ENCODE measurements around the gene CCBE1.

Gene CCBE1

DNA sequence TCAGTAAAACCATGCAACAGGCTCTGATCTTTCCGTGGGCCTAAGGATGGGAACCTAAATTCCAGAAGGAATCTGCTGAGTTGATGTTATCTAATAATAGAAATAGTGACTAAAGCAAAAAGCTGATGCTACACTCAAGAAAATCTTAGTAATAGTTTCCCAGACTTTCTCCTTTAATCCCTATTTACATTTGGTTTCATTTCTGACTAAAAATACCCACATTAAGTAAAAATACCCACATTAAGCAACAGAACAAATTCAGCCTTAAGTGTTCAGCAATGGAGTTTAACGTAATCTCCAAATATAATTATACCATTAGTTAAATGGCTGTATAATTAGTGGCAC lies 50.3 kb downstream of the CCBE1 start:
- no peak for DNase-seq (ENCODE audit: low read depth)
- H3K4me3 ChIP-seq (ENCODE audit: low read depth, low read length): no peak overlapping the region
- TF ChIP-seq, protein P1, sequence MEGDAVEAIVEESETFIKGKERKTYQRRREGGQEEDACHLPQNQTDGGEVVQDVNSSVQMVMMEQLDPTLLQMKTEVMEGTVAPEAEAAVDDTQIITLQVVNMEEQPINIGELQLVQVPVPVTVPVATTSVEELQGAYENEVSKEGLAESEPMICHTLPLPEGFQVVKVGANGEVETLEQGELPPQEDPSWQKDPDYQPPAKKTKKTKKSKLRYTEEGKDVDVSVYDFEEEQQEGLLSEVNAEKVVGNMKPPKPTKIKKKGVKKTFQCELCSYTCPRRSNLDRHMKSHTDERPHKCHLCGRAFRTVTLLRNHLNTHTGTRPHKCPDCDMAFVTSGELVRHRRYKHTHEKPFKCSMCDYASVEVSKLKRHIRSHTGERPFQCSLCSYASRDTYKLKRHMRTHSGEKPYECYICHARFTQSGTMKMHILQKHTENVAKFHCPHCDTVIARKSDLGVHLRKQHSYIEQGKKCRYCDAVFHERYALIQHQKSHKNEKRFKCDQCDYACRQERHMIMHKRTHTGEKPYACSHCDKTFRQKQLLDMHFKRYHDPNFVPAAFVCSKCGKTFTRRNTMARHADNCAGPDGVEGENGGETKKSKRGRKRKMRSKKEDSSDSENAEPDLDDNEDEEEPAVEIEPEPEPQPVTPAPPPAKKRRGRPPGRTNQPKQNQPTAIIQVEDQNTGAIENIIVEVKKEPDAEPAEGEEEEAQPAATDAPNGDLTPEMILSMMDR (IDR thresholded peaks at IDR 0.05; ENCODE audit: low read depth, low read length, missing control alignments): no peak
- in situ Hi-C loops (cut with HindIII; ENCODE audit: low sequenced_read_pairs): loop anchor here (5.0 kb wide), 1 partner anchor 40 kb away; no protein-coding TSS in a partner anchor

DNA sequence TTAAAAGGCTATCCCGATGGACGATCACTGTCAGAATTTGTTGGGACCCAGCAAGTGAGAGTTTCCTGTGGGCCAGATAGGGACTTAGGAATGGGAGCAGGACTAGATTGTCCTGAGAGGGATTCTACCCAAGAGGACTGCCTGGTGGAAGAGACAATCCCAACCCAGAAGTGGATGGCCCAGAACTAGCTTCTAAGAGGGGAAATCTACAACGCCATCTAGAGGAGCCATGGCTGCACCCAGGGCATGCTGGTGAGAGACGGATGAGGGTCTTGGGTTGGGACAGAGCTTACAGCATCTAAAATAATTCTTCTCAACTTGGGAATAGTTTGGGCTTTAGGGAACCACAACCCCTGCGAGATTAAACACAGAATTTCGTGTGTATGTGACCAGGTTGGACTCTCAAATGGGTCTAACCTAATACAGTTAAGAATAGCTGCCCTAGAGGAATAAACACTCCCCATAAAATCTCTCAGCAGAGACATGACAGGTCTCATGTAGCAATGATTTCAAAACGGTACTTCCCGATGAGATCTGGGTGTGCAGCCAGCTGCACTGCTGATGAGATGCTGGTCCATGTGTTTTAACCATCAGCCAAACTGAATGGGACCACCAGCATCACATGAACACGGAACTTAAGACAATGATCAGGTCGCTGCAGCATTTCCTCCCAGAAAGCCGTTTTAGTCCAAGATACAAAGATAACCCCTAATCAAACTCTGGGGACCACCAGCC lies 50.8 kb downstream of the CCBE1 start:
- in situ Hi-C loops (cut with HindIII; ENCODE audit: low sequenced_read_pairs): loop anchor here (5.0 kb wide), 1 partner anchor 41 kb away; no protein-coding TSS in a partner anchor
- H3K4me3 ChIP-seq (ENCODE audit: low read depth, low read length): no peak overlapping the region
- TF ChIP-seq, protein P1 (IDR thresholded peaks at IDR 0.05; ENCODE audit: low read depth, low read length, missing control alignments): no peak
- no peak for DNase-seq (ENCODE audit: low read depth)

DNA sequence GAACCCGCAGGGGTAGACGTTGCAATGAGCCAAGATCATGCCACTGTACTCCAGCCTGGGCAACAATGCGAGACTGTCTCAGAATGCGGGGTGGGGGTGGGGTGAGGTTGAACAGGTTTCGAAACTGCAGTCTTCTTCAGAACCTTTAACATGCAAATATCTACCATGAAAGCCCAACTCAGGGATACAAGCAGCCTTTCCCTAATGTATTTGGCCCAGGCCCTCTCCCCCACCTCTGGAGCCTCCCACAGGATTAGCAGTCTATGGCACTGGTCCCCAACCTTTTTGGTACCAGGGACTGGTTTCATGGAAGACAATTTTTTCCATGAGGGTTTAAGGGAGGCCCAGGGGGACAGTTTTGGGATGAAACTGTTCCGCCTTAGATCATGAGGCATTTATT lies 53.5 kb downstream of the CCBE1 start:
- DNase-seq (ENCODE audit: low read depth): no peak
- H3K4me3 ChIP-seq (ENCODE audit: low read depth, low read length): no peak overlapping the region
- TF ChIP-seq, protein P1 (IDR thresholded peaks at IDR 0.05; ENCODE audit: low read depth, low read length, missing control alignments): no peak
- in situ Hi-C loops (cut with HindIII; ENCODE audit: low sequenced_read_pairs): no loop called here

- no peak overlapping the region for H3K4me3 ChIP-seq (ENCODE audit: low read depth, low read length)
- no peak for DNase-seq (ENCODE audit: low read depth)
- TF ChIP-seq, protein P1 (IDR thresholded peaks at IDR 0.05; ENCODE audit: low read depth, low read length, missing control alignments): no peak
- in situ Hi-C loops (cut with HindIII; ENCODE audit: low sequenced_read_pairs): no loop called here
Observed at GRCh38 chr18:59640721-59641120, 56.5 kb downstream of the CCBE1 start.

DNA sequence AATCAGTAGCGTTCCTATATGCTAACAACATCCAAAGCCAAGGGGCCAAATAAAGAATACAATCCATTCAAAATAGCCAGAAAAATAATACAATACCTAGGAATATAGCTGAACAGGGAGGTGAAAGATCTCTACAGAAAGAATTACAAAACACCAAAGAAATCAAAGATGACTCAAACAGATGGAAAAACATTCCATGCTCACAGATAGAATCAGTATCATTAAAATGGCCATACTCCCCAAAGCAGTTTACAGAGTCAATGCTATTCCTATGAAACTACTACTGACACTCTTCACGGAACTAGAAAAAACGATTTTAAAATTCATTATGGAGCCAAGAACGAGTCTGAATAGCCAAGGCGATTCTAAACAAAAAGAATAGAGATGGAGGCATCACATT lies 57.4 kb downstream of the CCBE1 start:
- DNase-seq (ENCODE audit: low read depth): no peak

GRCh38 chr18:59639136-59639535 lies 58.1 kb downstream of the CCBE1 start:
- in situ Hi-C loops (cut with HindIII; ENCODE audit: low sequenced_read_pairs): no loop called here
- TF ChIP-seq, protein P1 (IDR thresholded peaks at IDR 0.05; ENCODE audit: low read depth, low read length, missing control alignments): no peak
- DNase-seq (ENCODE audit: low read depth): no peak
- H3K4me3 ChIP-seq (ENCODE audit: low read depth, low read length): no peak overlapping the region

More for the DNA sequence above, 57.4 kb downstream of the CCBE1 start:
- in situ Hi-C loops (cut with HindIII; ENCODE audit: low sequenced_read_pairs): no loop called here
- TF ChIP-seq, protein P1 (IDR thresholded peaks at IDR 0.05; ENCODE audit: low read depth, low read length, missing control alignments): no peak
- H3K4me3 ChIP-seq (ENCODE audit: low read depth, low read length): no peak overlapping the region

Data from astrocyte of the cerebellum (primary cell).